Measurements from ENCODE around the gene BSG. TPM values are rescaled to one million over a fixed set of nuclear protein-coding genes. Genes with fewer than 3 reads are reported as not detected.

The BSG gene
- total and polyA plus RNA-seq, 10 donors, result 95.3 to 307 (median 213) TPM

DNA sequence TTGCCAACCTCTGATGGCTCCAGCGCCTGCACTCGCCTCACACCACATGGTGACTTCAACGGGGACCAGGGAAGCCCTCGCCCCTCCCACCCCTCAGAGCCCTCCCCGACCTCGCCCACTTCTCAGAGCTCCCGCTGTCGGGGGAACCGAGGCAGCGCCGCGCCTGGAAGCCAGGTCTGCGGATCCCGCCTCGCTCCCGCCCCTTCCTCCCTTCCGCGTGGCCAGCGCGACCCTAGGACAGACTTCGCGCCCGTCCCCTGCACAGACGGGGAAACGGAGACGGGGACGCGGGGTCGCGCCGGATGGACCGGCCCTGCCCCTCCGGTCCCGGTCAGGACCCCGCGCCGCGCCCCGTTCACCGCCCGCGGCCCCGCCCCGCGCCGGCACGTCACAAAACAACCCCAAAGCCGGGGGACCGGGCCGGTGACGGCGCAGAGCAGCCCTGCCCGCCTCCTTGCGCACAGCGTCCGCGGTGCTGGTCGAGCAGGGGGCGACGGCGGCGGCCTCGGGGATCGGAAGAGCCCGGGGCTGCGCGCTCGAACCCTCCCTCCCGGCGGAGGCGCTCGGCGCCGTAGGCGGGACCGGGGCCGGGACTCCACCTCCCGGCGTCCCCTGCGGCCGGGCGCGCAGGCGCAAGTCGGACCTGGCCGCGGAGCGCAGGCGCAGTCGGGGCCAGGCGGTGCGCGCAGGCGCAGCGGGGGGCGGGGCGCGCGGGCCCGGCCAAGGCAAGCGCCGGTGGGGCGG is 41.2 kb upstream of the BSG start:
- Histone ChIP-seq H3K36me3 (peaks cover 0 to 19% (median 10%) of the 10 kb centered on the region in 6 donors), H3K27ac (peak overlapping the region; percentile 92 to 99 (median 96)), H3K4me1 (peaks cover 17 to 46% (median 38%) of the 10 kb centered on the region in 6 donors), H3K27me3 (replicated peaks in 1 of 7) (peaks cover 0 to 16% (median 0%) of the 10 kb centered on the region in 7 donors), H3K4me3 (peak overlapping the region; percentile 78 to 99 (median 96)), H3K9me3 (no peaks in the 10 kb centered on the region)
- DNase-seq, result peak; percentile 93
- intact Hi-C loops (cut with DNase I; ENCODE audit: low total_unique reads), result loop anchor here (5.0 kb wide), 1 partner anchor 41 kb away; the partner anchor contains the start of gene BSG
- 0 to 1% (median 1%) methylated on average over 20 to 103 of the region's 103 CpGs for WGBS, 5 donors
- TF ChIP-seq, protein P1, sequence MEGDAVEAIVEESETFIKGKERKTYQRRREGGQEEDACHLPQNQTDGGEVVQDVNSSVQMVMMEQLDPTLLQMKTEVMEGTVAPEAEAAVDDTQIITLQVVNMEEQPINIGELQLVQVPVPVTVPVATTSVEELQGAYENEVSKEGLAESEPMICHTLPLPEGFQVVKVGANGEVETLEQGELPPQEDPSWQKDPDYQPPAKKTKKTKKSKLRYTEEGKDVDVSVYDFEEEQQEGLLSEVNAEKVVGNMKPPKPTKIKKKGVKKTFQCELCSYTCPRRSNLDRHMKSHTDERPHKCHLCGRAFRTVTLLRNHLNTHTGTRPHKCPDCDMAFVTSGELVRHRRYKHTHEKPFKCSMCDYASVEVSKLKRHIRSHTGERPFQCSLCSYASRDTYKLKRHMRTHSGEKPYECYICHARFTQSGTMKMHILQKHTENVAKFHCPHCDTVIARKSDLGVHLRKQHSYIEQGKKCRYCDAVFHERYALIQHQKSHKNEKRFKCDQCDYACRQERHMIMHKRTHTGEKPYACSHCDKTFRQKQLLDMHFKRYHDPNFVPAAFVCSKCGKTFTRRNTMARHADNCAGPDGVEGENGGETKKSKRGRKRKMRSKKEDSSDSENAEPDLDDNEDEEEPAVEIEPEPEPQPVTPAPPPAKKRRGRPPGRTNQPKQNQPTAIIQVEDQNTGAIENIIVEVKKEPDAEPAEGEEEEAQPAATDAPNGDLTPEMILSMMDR (IDR thresholded peaks at IDR 0.05 in 8 of 11, conservative IDR thresholded peaks at IDR 0.05 in 3 of 11), result peak in 2 of 11 experiments; percentile 8 to 11
- TF ChIP-seq POLR2AphosphoS5 (IDR thresholded peaks at IDR 0.05) (peak; percentile 74 to 81 (median 79)), POLR2A (IDR thresholded peaks at IDR 0.05) (peak in 1 of 3 donors; percentile 39)

DNA sequence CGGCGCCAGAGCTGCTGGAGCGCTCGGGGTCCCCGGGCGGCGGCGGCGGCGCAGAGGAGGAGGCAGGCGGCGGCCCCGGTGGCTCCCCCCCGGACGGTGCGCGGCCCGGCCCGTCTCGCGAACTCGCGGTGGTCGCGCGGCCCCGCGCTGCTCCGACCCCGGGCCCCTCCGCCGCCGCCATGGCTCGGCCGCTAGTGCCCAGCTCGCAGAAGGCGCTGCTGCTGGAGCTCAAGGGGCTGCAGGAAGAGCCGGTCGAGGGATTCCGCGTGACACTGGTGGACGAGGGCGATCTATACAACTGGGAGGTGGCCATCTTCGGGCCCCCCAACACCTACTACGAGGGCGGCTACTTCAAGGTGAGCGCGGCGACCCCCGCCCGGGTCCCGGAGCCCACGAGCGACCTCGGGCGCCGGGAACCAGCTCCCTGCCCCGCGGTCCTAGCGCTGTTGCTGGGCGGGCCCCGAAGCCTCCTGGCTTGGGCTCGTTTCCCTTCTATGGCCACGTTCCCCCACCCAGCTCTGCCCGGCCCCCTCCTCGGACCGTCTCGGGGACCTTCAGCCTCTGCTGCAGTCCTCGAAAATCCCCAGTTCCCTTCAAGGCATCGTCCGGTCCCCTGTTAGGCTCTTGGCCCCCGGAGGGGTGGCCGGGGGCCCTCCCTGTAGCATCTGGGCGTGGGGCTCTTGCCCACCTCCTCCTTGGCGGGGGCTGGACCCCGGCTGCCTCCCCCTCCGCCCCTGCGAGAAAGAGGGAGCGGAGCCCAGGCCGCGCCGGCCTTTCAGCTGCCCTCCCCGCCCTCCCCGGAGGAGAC is 40.4 kb upstream of the BSG start, which contains the start of gene CDC34:
Gene CDC34 (plus strand): TSS at position 8 of the 808 bp plus-strand sequence. CDS start 172 bp downstream, at position 180.
- Histone ChIP-seq H3K27ac (peak within 1 kb of the TSS; percentile 92 to 99 (median 96)), H3K27me3 (replicated peaks in 1 of 7) (peaks cover 0 to 8% (median 0%) of the 10 kb centered on the region in 7 donors), H3K4me3 (peak within 1 kb of the TSS; percentile 85 to 99 (median 96)), H3K9me3 (no peaks in the 10 kb centered on the region), H3K36me3 (peaks cover 0 to 27% (median 18%) of the 10 kb centered on the region in 6 donors), H3K4me1 (peaks cover 17 to 54% (median 42%) of the 10 kb centered on the region in 6 donors)
- intact Hi-C loops (cut with DNase I; ENCODE audit: low total_unique reads), result loop anchor here (5.0 kb wide), 1 partner anchor 40 kb away; the partner anchor contains the start of gene BSG
- WGBS, 5 donors, result 0 to 2% (median 1%) methylated on average over 32 to 84 of the region's 84 CpGs
- DNase-seq, result no peak
- TF ChIP-seq, protein P1 (IDR thresholded peaks at IDR 0.05 in 8 of 11, conservative IDR thresholded peaks at IDR 0.05 in 3 of 11), result no peak
- TF ChIP-seq POLR2AphosphoS5 (IDR thresholded peaks at IDR 0.05) (peak; percentile 41 to 48 (median 47)), POLR2A (IDR thresholded peaks at IDR 0.05) (no peak)

DNA sequence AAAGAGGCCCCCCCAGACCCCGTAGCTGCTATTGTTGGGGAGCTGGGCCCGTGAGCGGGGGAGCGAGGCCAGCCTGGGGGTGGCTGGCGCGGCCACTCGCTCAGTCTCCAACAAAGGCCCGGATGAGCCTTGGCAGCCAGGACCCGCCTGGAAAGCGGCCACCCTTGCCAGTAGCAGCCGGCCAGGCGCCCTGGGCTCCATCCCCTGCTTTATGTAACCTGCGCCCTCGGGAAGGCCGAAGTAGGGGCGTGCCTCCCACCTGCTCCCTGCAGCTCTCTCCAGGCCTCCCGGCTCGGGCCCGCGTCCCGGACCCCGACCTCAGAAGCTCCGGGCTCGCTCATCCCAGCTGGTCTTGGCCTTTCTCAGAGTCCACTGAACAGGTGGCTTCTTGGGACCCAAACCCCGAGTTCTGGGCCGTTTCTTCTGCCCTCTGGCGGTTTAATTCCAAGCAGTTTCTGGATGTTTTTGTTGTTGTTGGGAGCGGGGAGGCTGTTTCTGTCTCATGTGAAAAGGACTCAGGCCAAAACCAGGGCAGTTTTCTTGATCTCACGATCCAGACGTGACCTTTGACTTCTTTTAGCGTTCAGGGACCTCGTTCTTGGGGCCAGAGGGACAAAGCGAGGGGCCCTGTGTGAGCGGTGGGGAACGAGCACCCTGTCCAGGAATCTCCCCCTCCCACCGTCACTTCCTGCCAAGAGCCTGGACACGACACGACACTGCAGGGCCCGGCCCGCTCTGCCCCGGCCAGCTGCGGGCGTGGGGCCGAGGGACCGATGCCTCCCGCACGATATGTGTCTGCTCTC is 39.6 kb upstream of the BSG start:
- WGBS, 5 donors, result 0 to 5% (median 2%) methylated on average over 28 to 47 of the region's 47 CpGs
- Histone ChIP-seq H3K4me1 (peaks cover 17 to 57% (median 44%) of the 10 kb centered on the region in 6 donors), H3K27me3 (replicated peaks in 1 of 7) (no peaks in the 10 kb centered on the region), H3K27ac (peak overlapping the region; percentile 69 to 99 (median 96)), H3K9me3 (no peaks in the 10 kb centered on the region), H3K4me3 (peak overlapping the region; percentile 66 to 99 (median 96)), H3K36me3 (peaks cover 0 to 35% (median 22%) of the 10 kb centered on the region in 6 donors)
- intact Hi-C loops (cut with DNase I; ENCODE audit: low total_unique reads), result loop anchor here (5.0 kb wide), 1 partner anchor 40 kb away; the partner anchor contains the start of gene BSG
- no peak for TF ChIP-seq POLR2A (IDR thresholded peaks at IDR 0.05)
- TF ChIP-seq, protein P1 (IDR thresholded peaks at IDR 0.05 in 8 of 11, conservative IDR thresholded peaks at IDR 0.05 in 3 of 11), result peak in 8 of 11 experiments; percentile 25 to 56 (median 48)
- peak in 2 of 3 donors; percentile 50 to 76 for TF ChIP-seq POLR2AphosphoS5 (IDR thresholded peaks at IDR 0.05)
- peak; percentile 87 for DNase-seq
